ENCODE data around the gene CRTC1. TPM values are rescaled to one million over a fixed set of nuclear protein-coding genes. Genes with fewer than 3 reads are reported as not detected.
A peak's percentile ranks its signal among the peaks of the same experiment; 100 is the strongest.

Gene CRTC1
- polyA plus RNA-seq, 2 of the 4 experiments (the other 2 are of a cell fraction): 0.87 to 4.0 TPM

GRCh38 chr19:18817574-18817973 is 134.1 kb downstream of the CRTC1 start:
- ChIA-PET CTCF (interaction anchor here (1.7 kb wide), 1 partner anchor 30 kb away, joined by 5 read pairs; no protein-coding TSS in a partner anchor), POLR2A (no interaction called here)
- H3K4me2 ChIP-seq: no peak overlapping the region
- no peak overlapping the region for H3K4me3 ChIP-seq
- ATAC-seq: no peak
- 71% methylated on average over 9 of the region's 9 CpGs for WGBS (ENCODE audit: missing lambda C conversion rate)
- no peaks in the 10 kb centered on the region for H3K9me3 ChIP-seq
- TF ChIP-seq ZC3H11A (IDR thresholded peaks at IDR 0.05) (no peak), CEBPB (IDR thresholded peaks at IDR 0.05) (peak in 1 of 2 experiments; percentile 31; a peak in 1 of 4 replicates)
- H3K27ac ChIP-seq: no peak overlapping the region
- FAIRE-seq: no peak
- no peak for DNase-seq (ENCODE audit: low read depth in 1 of 2, low spot score in 1 of 2)
- H3K4me1 ChIP-seq: no peaks in the 10 kb centered on the region

GRCh38 chr19:18828786-18829185 is 145.3 kb downstream of the CRTC1 start:
- no peak for DNase-seq (ENCODE audit: low read depth in 1 of 2, low spot score in 1 of 2)
- ATAC-seq: no peak
- Histone ChIP-seq H3K9me3 (peaks cover 12% of the 10 kb centered on the region; the same call in 1 of the 3 replicates), H3K27ac (no peak overlapping the region), H3K4me3 (no peak overlapping the region), H3K4me2 (no peak overlapping the region), H3K4me1 (peaks cover 3% of the 10 kb centered on the region)
- ChIA-PET CTCF (interaction anchor here (0.6 to 6.9 kb wide), 3 partner anchors 19 to 156 kb away, joined by 3 to 28 read pairs (median 3); no protein-coding TSS in a partner anchor), POLR2A (no interaction called here)
- WGBS (ENCODE audit: missing lambda C conversion rate): 59% methylated on average over 6 of the region's 6 CpGs
- FAIRE-seq: no peak
- TF ChIP-seq EHMT2 (IDR thresholded peaks at IDR 0.05; ENCODE audit: low read depth) (no peak), FOSB (CRISPR knock-in tag; IDR thresholded peaks at IDR 0.05) (no peak), NR3C1 (IDR thresholded peaks at IDR 0.05) (no peak), CTCF (IDR thresholded peaks at IDR 0.05) (no peak), RAD21 (conservative IDR thresholded peaks at IDR 0.05 in 1 of 2, IDR thresholded peaks at IDR 0.05 in 1 of 2) (no peak), HDAC2 (IDR thresholded peaks at IDR 0.05) (no peak), SMC3 (IDR thresholded peaks at IDR 0.05) (no peak), BCL3 (IDR thresholded peaks at IDR 0.05) (no peak), POLR2AphosphoS2 (conservative IDR thresholded peaks at IDR 0.05; ENCODE audit: low read length) (no peak), RCOR1 (IDR thresholded peaks at IDR 0.05; ENCODE audit: low read depth, low read length) (no peak), HOXB13 (CRISPR knock-in tag; IDR thresholded peaks at IDR 0.05; ENCODE audit: low read depth) (no peak), KDM1A (IDR thresholded peaks at IDR 0.05; ENCODE audit: low read depth) (no peak), BHLHE40 (IDR thresholded peaks at IDR 0.05; ENCODE audit: low read depth, low read length) (no peak)

GRCh38 chr19:18830488-18830887 is 147.0 kb downstream of the CRTC1 start:
- H3K4me3 ChIP-seq: no peak overlapping the region
- ATAC-seq (no peak), DNase-seq (ENCODE audit: low read depth in 1 of 2, low spot score in 1 of 2) (no peak), FAIRE-seq (no peak)
- 82% methylated on average over 2 of the region's 2 CpGs for WGBS (ENCODE audit: missing lambda C conversion rate)
- no peak for TF ChIP-seq CHD2 (IDR thresholded peaks at IDR 0.05; ENCODE audit: low read length, partially characterized antibody)
- TF ChIP-seq CHD4 (IDR thresholded peaks at IDR 0.05; ENCODE audit: borderline replicate concordance): no peak
- TF ChIP-seq HDAC2 (IDR thresholded peaks at IDR 0.05): no peak
- H3K4me2 ChIP-seq: no peak overlapping the region
- CTCF ChIA-PET: interaction anchor here (0.6 to 6.9 kb wide), 3 partner anchors 10 to 152 kb away, joined by 3 to 28 read pairs (median 4); no protein-coding TSS in a partner anchor
- H3K27ac ChIP-seq: no peak overlapping the region
- peaks cover 9% of the 10 kb centered on the region for H3K4me1 ChIP-seq
- H3K9me3 ChIP-seq: peaks cover 12% of the 10 kb centered on the region; the same call in 1 of the 3 replicates
- POLR2A ChIA-PET: no interaction called here

Measured in A549 (cell line).